Vagina (tissue), 2 donors: Measurements from ENCODE around the gene PTPRG. TPM values are rescaled to one million over a fixed set of nuclear protein-coding genes. Genes with fewer than 3 reads are reported as not detected.
A peak's percentile ranks its signal among the peaks of the same experiment; 100 is the strongest.

Source experiments
- DNase-seq, 2 donors: peaks; one replicate each; pipeline ENCODE4 v3.0.0-alpha.2; 2017; ENCODE audit errors: extremely low spot score in 2 of 2
- H3K27ac ChIP-seq: fragments of 200-600 bp; sonication (generic); one replicate; pipeline ENCODE4 v1.5.1; 2019
- H3K27me3 ChIP-seq: fragments of 200-600 bp; sonication (generic); one replicate; pipeline ENCODE4 v1.5.1; 2019
- H3K36me3 ChIP-seq, 2 donors: fragments of 200-600 bp; sonication (generic); one replicate each; pipeline ENCODE4 v1.5.1; 2017 to 2019
- H3K4me1 ChIP-seq: fragments of 200-600 bp; sonication (generic); one replicate; pipeline ENCODE4 v1.5.1; 2019
- H3K4me3 ChIP-seq, 2 donors: fragments of 200-600 bp; sonication (generic); 1 replicate in 1 of 2; 2 replicates in 1 of 2; pipeline ENCODE4 v1.5.1; 2016 to 2019
- H3K9me3 ChIP-seq: fragments of 200-600 bp; sonication (generic); one replicate; pipeline ENCODE4 v1.5.1; 2019
- POLR2A ChIP-seq, 2 donors: fragments of 450-650 bp; IDR thresholded peaks; one replicate each; pipeline ENCODE4 v1.6.1; 2017; ENCODE audit warnings: antibody characterized with exemption in 2 of 2, mild to moderate bottlenecking in 2 of 2, moderate library complexity in 2 of 2
- POLR2AphosphoS5 ChIP-seq, 2 donors: sonication (generic); formaldehyde crosslinking; IDR thresholded peaks; one replicate each; pipeline ENCODE4 v1.9.0; 2017; ENCODE audit warnings: antibody characterized with exemption in 2 of 2, mild to moderate bottlenecking in 2 of 2, low read depth in 1 of 2; ENCODE audit not compliant: insufficient read depth in 1 of 2
- intact Hi-C: fragments of 100-400 bp; cut with DNase I; formaldehyde crosslinking; loops from one replicate; pipeline ENCODE4 v1.15.1; 2023
- total RNA-seq: library from RNA; depleted of rRNA; stranded (reverse); fragments of >200 nt; gene quantifications from one replicate; pipeline ENCODE4 v1.2.3, GENCODE V29; 2016
- TF ChIP-seq, protein P1 (sequence below), 3 experiments: fragments of 450-650 bp in 2 of 3; fragments of 200-600 bp in 1 of 3; sonication (generic) in 1 of 3; IDR thresholded peaks; one replicate each; pipeline ENCODE4 v1.5.1; 2017 to 2019; ENCODE audit warnings: antibody characterized with exemption in 3 of 3, mild to moderate bottlenecking in 2 of 3, moderate library complexity in 2 of 3

Gene PTPRG
- total RNA-seq, 1 donor from 2014 or later = 47.6 TPM

DNA sequence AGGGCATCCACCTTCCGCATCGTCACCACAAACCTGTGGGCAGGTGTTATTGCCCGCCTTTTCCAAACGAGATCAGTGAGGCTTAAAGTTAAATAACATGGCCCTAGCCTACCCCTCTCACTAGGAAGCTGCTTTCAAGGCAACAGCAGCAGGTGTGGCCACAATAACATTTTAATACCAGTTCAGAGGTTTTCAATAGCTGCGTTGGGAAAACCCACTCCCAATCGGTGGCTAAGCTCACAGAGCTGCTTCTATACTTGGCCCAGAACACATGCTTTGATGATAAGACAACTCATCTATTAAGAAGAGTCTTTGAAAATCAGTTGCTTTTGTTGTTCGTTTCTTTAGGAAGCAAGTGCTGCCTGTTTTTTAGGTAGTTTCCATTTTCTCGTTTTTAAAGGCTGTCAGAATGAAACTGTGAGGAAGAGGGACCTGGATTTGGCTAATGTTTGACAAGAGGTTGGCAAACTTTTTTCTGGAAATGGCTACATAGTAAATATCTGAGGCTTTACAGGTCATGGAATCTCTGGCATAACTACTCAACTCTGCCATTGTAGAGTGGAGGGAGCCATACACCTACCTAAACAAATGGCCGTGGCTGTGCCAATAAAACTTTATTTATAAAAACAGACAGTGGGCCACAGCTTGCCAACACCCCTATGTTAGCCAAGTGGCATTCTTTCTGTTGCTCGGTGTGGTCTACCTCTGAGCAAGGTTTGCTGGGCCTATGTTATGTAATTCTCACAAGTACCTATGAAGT lies 632.4 kb downstream of the PTPRG start:
- Histone ChIP-seq H3K4me3 (no peak overlapping the region), H3K36me3 (peaks cover 0 to 7% of the 10 kb centered on the region in 2 donors), H3K9me3 (no peaks in the 10 kb centered on the region), H3K4me1 (no peaks in the 10 kb centered on the region), H3K27ac (no peak overlapping the region), H3K27me3 (no peaks in the 10 kb centered on the region)
- intact Hi-C loops = no loop called here
- no peak for DNase-seq
- TF ChIP-seq POLR2AphosphoS5 (IDR thresholded peaks at IDR 0.05; ENCODE audit: insufficient read depth in 1 of 2, low read depth in 1 of 2) (no peak), POLR2A (IDR thresholded peaks at IDR 0.05) (no peak)
- TF ChIP-seq, protein P1, sequence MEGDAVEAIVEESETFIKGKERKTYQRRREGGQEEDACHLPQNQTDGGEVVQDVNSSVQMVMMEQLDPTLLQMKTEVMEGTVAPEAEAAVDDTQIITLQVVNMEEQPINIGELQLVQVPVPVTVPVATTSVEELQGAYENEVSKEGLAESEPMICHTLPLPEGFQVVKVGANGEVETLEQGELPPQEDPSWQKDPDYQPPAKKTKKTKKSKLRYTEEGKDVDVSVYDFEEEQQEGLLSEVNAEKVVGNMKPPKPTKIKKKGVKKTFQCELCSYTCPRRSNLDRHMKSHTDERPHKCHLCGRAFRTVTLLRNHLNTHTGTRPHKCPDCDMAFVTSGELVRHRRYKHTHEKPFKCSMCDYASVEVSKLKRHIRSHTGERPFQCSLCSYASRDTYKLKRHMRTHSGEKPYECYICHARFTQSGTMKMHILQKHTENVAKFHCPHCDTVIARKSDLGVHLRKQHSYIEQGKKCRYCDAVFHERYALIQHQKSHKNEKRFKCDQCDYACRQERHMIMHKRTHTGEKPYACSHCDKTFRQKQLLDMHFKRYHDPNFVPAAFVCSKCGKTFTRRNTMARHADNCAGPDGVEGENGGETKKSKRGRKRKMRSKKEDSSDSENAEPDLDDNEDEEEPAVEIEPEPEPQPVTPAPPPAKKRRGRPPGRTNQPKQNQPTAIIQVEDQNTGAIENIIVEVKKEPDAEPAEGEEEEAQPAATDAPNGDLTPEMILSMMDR (IDR thresholded peaks at IDR 0.05) = no peak

- intact Hi-C loops = no loop called here
- Histone ChIP-seq H3K36me3 (peaks cover 0 to 7% of the 10 kb centered on the region in 2 donors), H3K27me3 (no peaks in the 10 kb centered on the region), H3K27ac (no peak overlapping the region), H3K4me1 (no peaks in the 10 kb centered on the region), H3K9me3 (no peaks in the 10 kb centered on the region), H3K4me3 (no peak overlapping the region)
- DNase-seq = no peak
- no peak for TF ChIP-seq POLR2A (IDR thresholded peaks at IDR 0.05)
Observed at GRCh38 chr3:62197350-62198012, 636.1 kb downstream of the PTPRG start.

GRCh38 chr3:62199126-62199525 lies 637.8 kb downstream of the PTPRG start:
- TF ChIP-seq POLR2A (IDR thresholded peaks at IDR 0.05) (no peak), POLR2AphosphoS5 (IDR thresholded peaks at IDR 0.05; ENCODE audit: insufficient read depth in 1 of 2, low read depth in 1 of 2) (no peak)
- TF ChIP-seq, protein P1 (IDR thresholded peaks at IDR 0.05) = no peak
- Histone ChIP-seq H3K27me3 (no peaks in the 10 kb centered on the region), H3K36me3 (peaks cover 0 to under 1% of the 10 kb centered on the region in 2 donors), H3K9me3 (no peaks in the 10 kb centered on the region), H3K27ac (no peak overlapping the region), H3K4me3 (no peak overlapping the region), H3K4me1 (no peaks in the 10 kb centered on the region)
- no peak for DNase-seq
- intact Hi-C loops = no loop called here

- Histone ChIP-seq H3K9me3 (no peaks in the 10 kb centered on the region), H3K36me3 (no peaks in the 10 kb centered on the region), H3K4me3 (no peak overlapping the region), H3K4me1 (no peaks in the 10 kb centered on the region), H3K27ac (no peak overlapping the region), H3K27me3 (no peaks in the 10 kb centered on the region)
- TF ChIP-seq POLR2A (IDR thresholded peaks at IDR 0.05) = no peak
- TF ChIP-seq POLR2AphosphoS5 (IDR thresholded peaks at IDR 0.05; ENCODE audit: insufficient read depth in 1 of 2, low read depth in 1 of 2) = no peak
- TF ChIP-seq, protein P1 (IDR thresholded peaks at IDR 0.05) = peak in 1 of 3 experiments; percentile 11
- intact Hi-C loops = no loop called here
- DNase-seq = no peak
Observed at GRCh38 chr3:62201438-62202035, 640.2 kb downstream of the PTPRG start.

DNA sequence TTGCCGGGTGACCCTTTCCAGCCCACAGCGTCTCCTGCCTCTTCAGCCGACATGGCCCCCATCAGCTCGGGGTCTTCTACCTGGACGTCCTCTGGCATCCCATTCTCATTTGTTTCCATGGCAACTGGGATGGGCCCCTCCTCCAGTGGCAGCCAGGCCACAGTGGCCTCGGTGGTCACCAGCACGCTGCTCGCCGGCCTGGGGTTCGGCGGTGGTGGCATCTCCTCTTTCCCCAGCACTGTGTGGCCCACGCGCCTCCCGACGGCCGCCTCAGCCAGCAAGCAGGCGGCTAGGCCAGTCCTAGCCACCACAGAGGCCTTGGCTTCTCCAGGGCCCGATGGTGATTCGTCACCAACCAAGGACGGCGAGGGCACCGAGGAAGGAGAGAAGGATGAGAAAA lies 641.8 kb downstream of the PTPRG start:
- intact Hi-C loops = no loop called here
- TF ChIP-seq POLR2A (IDR thresholded peaks at IDR 0.05) (no peak), POLR2AphosphoS5 (IDR thresholded peaks at IDR 0.05; ENCODE audit: insufficient read depth in 1 of 2, low read depth in 1 of 2) (no peak)
- TF ChIP-seq, protein P1 (IDR thresholded peaks at IDR 0.05) = no peak
- H3K4me3 ChIP-seq = no peak overlapping the region
- H3K4me1 ChIP-seq = no peaks in the 10 kb centered on the region
- no peaks in the 10 kb centered on the region for H3K36me3 ChIP-seq
- H3K27me3 ChIP-seq = no peaks in the 10 kb centered on the region
- H3K27ac ChIP-seq = no peak overlapping the region
- no peaks in the 10 kb centered on the region for H3K9me3 ChIP-seq
- DNase-seq = no peak
